Measurements from ENCODE around the gene PSMC3IP.

PSMC3IP gene

GRCh38 chr17:42530952-42531454 lies 46.5 kb downstream of the PSMC3IP start:
- Histone ChIP-seq H3K36me3 (no peaks in the 10 kb centered on the region), H3K4me3 (ENCODE audit: low read depth, low read length) (no peak overlapping the region), H3K27me3 (no peaks in the 10 kb centered on the region), H3K9me3 (no peaks in the 10 kb centered on the region), H3K4me1 (peaks cover 8% of the 10 kb centered on the region)
- no peak for TF ChIP-seq CTCF (IDR thresholded peaks at IDR 0.05; ENCODE audit: low read depth, low read length)
- no peak for DNase-seq

- TF ChIP-seq CTCF (IDR thresholded peaks at IDR 0.05; ENCODE audit: low read depth, low read length), result no peak
- Histone ChIP-seq H3K9me3 (no peaks in the 10 kb centered on the region), H3K27me3 (no peaks in the 10 kb centered on the region), H3K36me3 (no peaks in the 10 kb centered on the region), H3K4me1 (no peaks in the 10 kb centered on the region), H3K4me3 (ENCODE audit: low read depth, low read length) (no peak overlapping the region)
- DNase-seq, result no peak
These were observed 48.5 kb downstream of the PSMC3IP start for GRCh38 chr17:42529061-42529460.

GRCh38 chr17:42527932-42528331 lies 49.6 kb downstream of the PSMC3IP start:
- H3K4me1 ChIP-seq, result no peaks in the 10 kb centered on the region
- no peaks in the 10 kb centered on the region for H3K36me3 ChIP-seq
- H3K4me3 ChIP-seq (ENCODE audit: low read depth, low read length), result no peak overlapping the region
- no peaks in the 10 kb centered on the region for H3K27me3 ChIP-seq
- no peak for DNase-seq
- no peaks in the 10 kb centered on the region for H3K9me3 ChIP-seq
- TF ChIP-seq CTCF (IDR thresholded peaks at IDR 0.05; ENCODE audit: low read depth, low read length), result no peak

GRCh38 chr17:42526031-42526444 lies 51.5 kb downstream of the PSMC3IP start:
- Histone ChIP-seq H3K9me3 (no peaks in the 10 kb centered on the region), H3K4me3 (ENCODE audit: low read depth, low read length) (no peak overlapping the region), H3K27me3 (no peaks in the 10 kb centered on the region), H3K4me1 (no peaks in the 10 kb centered on the region), H3K36me3 (peaks cover 12% of the 10 kb centered on the region)
- TF ChIP-seq CTCF (IDR thresholded peaks at IDR 0.05; ENCODE audit: low read depth, low read length), result no peak
- DNase-seq, result no peak

- Histone ChIP-seq H3K9me3 (no peaks in the 10 kb centered on the region), H3K36me3 (peaks cover 15% of the 10 kb centered on the region), H3K4me1 (no peaks in the 10 kb centered on the region; the same call in none of the 2 replicates), H3K4me3 (ENCODE audit: low read depth, low read length) (no peak overlapping the region), H3K27me3 (no peaks in the 10 kb centered on the region)
- TF ChIP-seq CTCF (IDR thresholded peaks at IDR 0.05; ENCODE audit: low read depth, low read length), result no peak
- DNase-seq, result no peak
These were observed 52.3 kb downstream of the PSMC3IP start for GRCh38 chr17:42525221-42525620.

GRCh38 chr17:42522798-42523278 lies 54.7 kb downstream of the PSMC3IP start:
- no peak overlapping the region for H3K4me3 ChIP-seq (ENCODE audit: low read depth, low read length)
- DNase-seq, result no peak
- no peak for TF ChIP-seq CTCF (IDR thresholded peaks at IDR 0.05; ENCODE audit: low read depth, low read length)

More at GRCh38 chr17:42522798-42523278, 54.7 kb downstream of the PSMC3IP start:
- Histone ChIP-seq H3K9me3 (no peaks in the 10 kb centered on the region), H3K36me3 (peaks cover 18% of the 10 kb centered on the region), H3K27me3 (no peaks in the 10 kb centered on the region), H3K4me1 (peaks cover 23% of the 10 kb centered on the region)

Measured in BE2C (cell line).